VCaP (cell line): ENCODE data around the gene PRDM16.

Source experiments
- H3K27ac ChIP-seq: fragments of 450-650 bp; 2 replicates; pipeline ENCODE4 v1.5.1; 2017
- TF ChIP-seq, protein P1 (sequence below): fragments of 450-650 bp; conservative IDR thresholded peaks from 2 replicates; pipeline ENCODE4 v1.5.1; 2017; ENCODE audit warnings: mild to moderate bottlenecking, moderate library complexity

The PRDM16 gene

DNA sequence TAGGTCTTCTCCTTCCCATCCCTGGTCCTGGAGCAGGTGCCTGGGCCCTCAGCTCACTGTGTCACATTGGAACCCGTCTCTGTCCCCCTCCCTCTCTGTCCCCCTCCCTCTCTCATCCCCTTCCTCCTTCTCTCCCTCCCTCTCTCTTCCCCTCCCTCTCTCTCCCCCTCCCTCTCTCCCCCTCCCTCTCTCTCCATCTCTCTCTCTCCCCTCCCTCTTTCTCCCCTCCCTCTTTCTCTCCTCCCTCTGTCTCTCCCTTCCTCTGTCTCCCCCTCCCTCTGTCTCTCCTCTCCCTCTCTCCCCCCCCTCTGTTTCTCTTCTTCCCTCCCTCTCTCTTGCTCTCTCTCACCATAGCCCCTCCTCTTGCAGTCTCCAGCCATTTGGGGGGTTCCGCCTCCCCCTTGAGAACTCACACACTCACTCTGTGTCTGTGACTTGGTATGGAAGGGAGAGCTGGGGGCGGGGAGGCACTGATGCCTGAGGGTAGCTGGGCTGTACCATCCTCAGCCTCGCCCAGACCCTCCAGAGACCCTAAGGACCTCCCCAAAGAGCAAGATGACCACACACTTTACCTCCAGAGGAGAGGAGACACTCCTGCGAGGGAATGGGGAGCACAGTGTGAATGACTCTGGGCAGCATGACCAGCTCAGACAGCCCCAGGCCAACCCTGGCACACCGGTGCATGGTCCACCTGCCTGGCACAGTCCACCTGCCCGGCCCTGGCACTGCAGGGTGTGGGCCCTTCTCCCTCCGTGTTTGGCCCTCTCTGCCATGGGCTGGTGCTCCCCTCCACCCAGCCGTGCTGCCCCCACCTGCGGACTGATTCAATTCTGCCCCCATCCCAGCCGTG lies 282.7 kb downstream of the PRDM16 start:
- TF ChIP-seq, protein P1, sequence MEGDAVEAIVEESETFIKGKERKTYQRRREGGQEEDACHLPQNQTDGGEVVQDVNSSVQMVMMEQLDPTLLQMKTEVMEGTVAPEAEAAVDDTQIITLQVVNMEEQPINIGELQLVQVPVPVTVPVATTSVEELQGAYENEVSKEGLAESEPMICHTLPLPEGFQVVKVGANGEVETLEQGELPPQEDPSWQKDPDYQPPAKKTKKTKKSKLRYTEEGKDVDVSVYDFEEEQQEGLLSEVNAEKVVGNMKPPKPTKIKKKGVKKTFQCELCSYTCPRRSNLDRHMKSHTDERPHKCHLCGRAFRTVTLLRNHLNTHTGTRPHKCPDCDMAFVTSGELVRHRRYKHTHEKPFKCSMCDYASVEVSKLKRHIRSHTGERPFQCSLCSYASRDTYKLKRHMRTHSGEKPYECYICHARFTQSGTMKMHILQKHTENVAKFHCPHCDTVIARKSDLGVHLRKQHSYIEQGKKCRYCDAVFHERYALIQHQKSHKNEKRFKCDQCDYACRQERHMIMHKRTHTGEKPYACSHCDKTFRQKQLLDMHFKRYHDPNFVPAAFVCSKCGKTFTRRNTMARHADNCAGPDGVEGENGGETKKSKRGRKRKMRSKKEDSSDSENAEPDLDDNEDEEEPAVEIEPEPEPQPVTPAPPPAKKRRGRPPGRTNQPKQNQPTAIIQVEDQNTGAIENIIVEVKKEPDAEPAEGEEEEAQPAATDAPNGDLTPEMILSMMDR, result no peak
- H3K27ac ChIP-seq, result peak overlapping the region; percentile 25; the same call in 1 of the 2 replicates

DNA sequence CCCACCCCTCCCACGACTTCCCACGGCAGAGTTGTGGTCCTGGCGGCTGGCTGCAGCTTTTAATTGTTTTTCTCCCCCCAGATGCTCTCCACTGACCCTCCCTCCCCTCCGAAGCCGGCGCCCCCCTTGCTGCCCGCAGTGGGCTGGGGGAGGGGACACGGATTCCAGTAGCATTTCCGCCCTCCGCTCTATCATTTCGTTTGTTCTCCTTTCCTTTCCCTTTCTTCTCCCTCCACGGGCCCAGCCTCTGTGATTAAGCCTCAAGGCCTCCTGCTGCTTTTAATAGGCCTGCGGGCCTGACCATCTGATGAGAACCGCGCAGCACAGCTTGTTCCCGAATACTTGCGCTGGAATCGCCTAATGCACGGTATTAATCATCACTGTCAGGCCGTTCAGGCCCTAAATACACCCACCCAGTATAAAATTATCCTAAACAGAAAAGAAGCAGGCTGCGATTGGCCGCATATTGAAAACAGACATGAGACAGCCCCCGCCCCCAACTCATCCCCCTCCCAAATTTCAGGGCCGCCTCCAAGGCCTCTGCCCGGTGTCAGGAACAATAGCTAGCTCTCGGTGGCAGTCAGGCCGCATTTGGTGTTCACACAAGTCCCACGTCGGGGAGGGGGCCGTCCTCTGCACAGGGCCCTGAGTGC lies 283.4 kb downstream of the PRDM16 start:
- TF ChIP-seq, protein P1, result no peak
- peak overlapping the region; percentile 25 for H3K27ac ChIP-seq

DNA sequence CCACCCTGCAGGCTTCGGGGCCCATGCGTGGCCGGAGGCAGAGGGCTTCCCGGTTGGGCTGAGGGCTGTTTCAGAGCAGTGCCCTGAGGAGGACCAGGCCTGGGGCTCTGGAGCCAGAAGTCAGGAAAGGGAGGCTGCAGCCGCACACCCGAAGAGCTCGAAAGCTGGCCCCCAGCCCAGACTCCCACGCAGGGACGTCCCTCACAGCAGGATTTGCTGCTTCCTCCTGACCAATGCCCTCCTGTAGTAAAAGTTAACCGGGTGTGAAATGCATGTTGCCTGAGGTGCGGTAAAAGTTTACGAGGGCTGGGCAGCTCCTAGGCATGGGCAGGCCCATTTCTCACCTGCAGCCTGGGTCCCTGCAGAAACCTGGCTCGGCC lies 283.9 kb downstream of the PRDM16 start:
- TF ChIP-seq, protein P1, result no peak
- peak overlapping the region; percentile 25 for H3K27ac ChIP-seq

DNA sequence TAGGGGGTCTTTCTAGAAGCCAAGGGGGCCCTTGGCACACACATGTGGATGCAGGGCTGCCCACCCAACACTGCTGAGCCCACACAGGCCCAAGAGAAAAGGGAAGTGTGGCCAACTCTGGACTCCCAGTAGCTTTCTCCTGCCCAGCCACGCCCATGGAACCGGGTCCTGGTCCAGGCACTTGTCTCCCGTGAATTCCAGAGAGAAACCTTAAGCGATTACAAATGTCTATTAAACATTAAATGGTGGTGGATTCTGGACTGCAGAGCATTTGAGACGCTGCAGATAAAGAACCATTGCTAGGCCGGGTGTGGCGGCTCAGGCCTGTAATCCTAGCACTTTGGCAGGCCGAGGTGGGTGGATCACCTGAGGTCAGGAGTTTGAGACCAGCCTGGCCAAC lies 284.9 kb downstream of the PRDM16 start:
- no peak overlapping the region for H3K27ac ChIP-seq
- TF ChIP-seq, protein P1, result no peak

DNA sequence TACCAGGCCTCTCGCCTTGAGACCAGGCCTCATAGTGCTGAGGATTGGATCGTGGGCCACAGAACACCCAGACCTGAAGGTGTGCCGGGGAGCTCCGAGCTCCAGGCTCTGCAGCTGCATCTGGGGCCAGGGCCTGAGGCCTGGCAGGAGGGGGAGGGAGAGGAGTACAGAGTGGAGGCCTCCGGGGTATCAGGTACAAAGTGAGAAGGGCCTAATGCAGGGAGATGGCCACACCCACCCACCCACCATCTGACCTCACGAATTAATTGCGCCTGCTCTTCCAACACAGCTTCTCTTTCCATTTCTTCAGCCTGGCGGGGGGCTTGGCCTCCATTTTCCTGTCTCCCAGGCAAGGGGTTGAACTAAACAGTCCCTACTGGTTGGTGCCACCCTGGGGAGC lies 286.1 kb downstream of the PRDM16 start:
- TF ChIP-seq, protein P1, result no peak

DNA sequence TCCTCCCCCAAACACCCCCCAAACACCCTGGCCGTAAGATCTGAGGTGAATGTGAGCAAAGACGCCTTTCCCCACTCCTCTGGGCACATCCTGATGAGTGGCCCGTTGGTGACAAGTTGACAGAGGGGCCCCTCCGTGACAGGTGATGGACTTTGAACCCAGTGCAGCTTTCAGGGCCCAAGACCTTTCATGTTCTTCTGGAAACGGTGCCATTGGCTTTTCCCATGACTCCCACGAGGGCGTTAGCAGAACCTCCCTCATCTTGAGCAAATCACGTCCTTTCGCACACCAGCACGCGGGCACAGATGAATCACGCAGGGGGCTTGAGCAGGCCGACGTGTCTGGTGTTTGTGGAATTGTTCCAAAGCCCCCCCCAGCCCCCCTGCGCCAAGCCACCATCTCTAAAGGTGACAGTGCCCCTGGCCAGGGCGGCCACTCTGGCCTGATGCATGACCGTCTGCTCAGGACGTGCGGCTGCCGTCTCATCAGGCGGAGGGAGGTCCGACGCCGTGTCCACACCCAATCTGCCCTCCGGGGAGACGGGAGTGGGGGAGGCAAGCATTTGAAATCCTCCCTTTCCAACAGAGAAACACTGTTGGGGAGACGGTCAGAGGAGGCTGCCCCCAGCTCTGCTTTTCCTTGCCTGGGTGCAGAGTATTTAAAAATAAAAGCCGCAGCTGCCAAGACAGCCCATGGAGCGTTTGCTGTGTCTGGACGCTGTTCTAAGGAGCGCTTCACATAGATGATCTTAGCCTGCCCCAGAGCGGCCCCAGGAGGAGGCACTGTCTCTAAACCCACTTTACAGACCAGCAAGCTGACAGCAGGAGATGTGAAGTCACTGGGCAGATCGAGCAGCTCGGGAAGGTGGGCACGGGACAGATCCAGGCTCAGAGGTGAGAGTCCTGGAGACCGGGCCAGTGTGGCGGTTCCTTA lies 287.2 kb downstream of the PRDM16 start:
- TF ChIP-seq, protein P1, result no peak
- no peak overlapping the region for H3K27ac ChIP-seq

More for the DNA sequence above, 286.1 kb downstream of the PRDM16 start:
- no peak overlapping the region for H3K27ac ChIP-seq
